Testis (tissue), 2 donors: ENCODE data around the gene CPLX4.

Source experiments
- POLR2A ChIP-seq: fragments of 450-650 bp; IDR thresholded peaks from one replicate; pipeline ENCODE4 v1.6.1; 2017; ENCODE audit warnings: antibody characterized with exemption, mild to moderate bottlenecking, moderate library complexity
- TF ChIP-seq, protein P1 (sequence below), 3 experiments: fragments of 450-650 bp in 2 of 3; fragments of 200-600 bp in 1 of 3; sonication (generic) in 1 of 3; IDR thresholded peaks; one replicate each; pipeline ENCODE4 v1.5.1; 2016 to 2019; ENCODE audit warnings: antibody characterized with exemption in 3 of 3, mild to moderate bottlenecking in 2 of 3, moderate library complexity in 1 of 3

- TF ChIP-seq, protein P1, sequence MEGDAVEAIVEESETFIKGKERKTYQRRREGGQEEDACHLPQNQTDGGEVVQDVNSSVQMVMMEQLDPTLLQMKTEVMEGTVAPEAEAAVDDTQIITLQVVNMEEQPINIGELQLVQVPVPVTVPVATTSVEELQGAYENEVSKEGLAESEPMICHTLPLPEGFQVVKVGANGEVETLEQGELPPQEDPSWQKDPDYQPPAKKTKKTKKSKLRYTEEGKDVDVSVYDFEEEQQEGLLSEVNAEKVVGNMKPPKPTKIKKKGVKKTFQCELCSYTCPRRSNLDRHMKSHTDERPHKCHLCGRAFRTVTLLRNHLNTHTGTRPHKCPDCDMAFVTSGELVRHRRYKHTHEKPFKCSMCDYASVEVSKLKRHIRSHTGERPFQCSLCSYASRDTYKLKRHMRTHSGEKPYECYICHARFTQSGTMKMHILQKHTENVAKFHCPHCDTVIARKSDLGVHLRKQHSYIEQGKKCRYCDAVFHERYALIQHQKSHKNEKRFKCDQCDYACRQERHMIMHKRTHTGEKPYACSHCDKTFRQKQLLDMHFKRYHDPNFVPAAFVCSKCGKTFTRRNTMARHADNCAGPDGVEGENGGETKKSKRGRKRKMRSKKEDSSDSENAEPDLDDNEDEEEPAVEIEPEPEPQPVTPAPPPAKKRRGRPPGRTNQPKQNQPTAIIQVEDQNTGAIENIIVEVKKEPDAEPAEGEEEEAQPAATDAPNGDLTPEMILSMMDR (IDR thresholded peaks at IDR 0.05), result no peak
- no peak for TF ChIP-seq POLR2A
Measured at GRCh38 chr18:59268721-59269562, 49.5 kb downstream of the CPLX4 start.
